H1 (cell line): ENCODE results near the gene MMP26. TPM values are rescaled to one million over a fixed set of nuclear protein-coding genes. Genes with fewer than 3 reads are reported as not detected.

ENCODE experiments used
- CHD1 ChIP-seq: IDR thresholded peaks from 2 replicates; pipeline ENCODE4 v1.6.1; 2012; ENCODE audit warnings: low read depth, low read length, improper control_type of control experiment
- CHD7 ChIP-seq: fragments of 300-600 bp; sonication (generic); IDR thresholded peaks from 2 replicates; pipeline ENCODE4 v1.7.1; 2012; ENCODE audit warnings: low read length, moderate library complexity, mild to moderate bottlenecking, inconsistent platforms; ENCODE audit not compliant: insufficient replicate concordance
- MAFK ChIP-seq: IDR thresholded peaks from 2 replicates; pipeline ENCODE4 v1.6.1; 2012; ENCODE audit warnings: low read depth, mild to moderate bottlenecking, improper control_type of control experiment, low read length
- RNF2 ChIP-seq: fragments of 200-900, 300-1000 bp; sonication (generic); IDR thresholded peaks from 2 replicates; pipeline ENCODE4 v1.7.1; 2016; ENCODE audit warnings: borderline replicate concordance, low read depth, mild to moderate bottlenecking, antibody characterized with exemption, low read length; ENCODE audit not compliant: poor library complexity, severe bottlenecking; ENCODE audit errors: missing control alignments
- polyA plus RNA-seq, 7 experiments: library from polyadenylated mRNA; depleted of rRNA in 3 of 7; stranded (reverse) in 5 of 7; unstranded in 2 of 7; fragments of >200 nt in 5 of 7; fragments of 200-250 nt in 2 of 7; gene quantifications; 1 replicate in 5 of 7; 2 replicates in 1 of 7; 4 replicates in 1 of 7; pipeline versions ENCODE4 v1.2.1 to v1.2.3, GENCODE V29; 2011 to 2013; ENCODE audit warnings: missing spikeins in 2 of 7, mixed read lengths in 2 of 7
- total RNA-seq: library from RNA; stranded (reverse); fragmentation: NEBNext Ultra II Directional; extraction: Animal tissue kit (Norgen Biotek cat#: 25700); gene quantifications from 2 replicates; pipeline ENCODE4 v1.2.1, GENCODE V29; 2021

MMP26 gene
- total and polyA plus RNA-seq, 2 of the 8 experiments (the other 6 are each of a cell fraction or from before 2014, with no cell fraction given) = 0.06 TPM; not detected in 1

- TF ChIP-seq CHD7 = no peak
- TF ChIP-seq MAFK = no peak
- no peak for TF ChIP-seq RNF2
- TF ChIP-seq CHD1 = no peak
These were observed 39.2 kb upstream of the MMP26 start (continued) for GRCh38 chr11:4665424-4665823.
